A673 (cell line): ENCODE results near the gene ARFGAP2. TPM values are rescaled to one million over a fixed set of nuclear protein-coding genes. Genes with fewer than 3 reads are reported as not detected.
"Not testable (repeated sequence)": the region's sequence is repeated elsewhere in the genome, so short reads cannot be mapped to it uniquely, and the experiment has no call there.

Experiments used
- BruUV-seq: library from RNA; stranded (reverse); fragments of 400-500 nt; replicated peaks from 2 replicates; lab custom pipeline; 2021; lab: Mats Ljungman, UMichigan
- CTCF ChIA-PET: fragments of 300-600 bp; sonication (Branson Sonifier 250); formaldehyde crosslinking; loops from one replicate; lab custom pipeline; 2022; ENCODE audit warnings: antibody characterized with exemption; lab: Charles Lee
- POLR2A ChIA-PET: fragments of 300-600 bp; sonication (Branson Sonifier 250); formaldehyde crosslinking; loops from one replicate; lab custom pipeline; 2022; ENCODE audit warnings: antibody characterized with exemption; ENCODE audit not compliant: low non-redundant PET; lab: Charles Lee
- DNase-seq: peaks from one replicate; pipeline ENCODE4 v3.0.0-alpha.2; 2015; ENCODE audit warnings: low spot score
- H3K27ac ChIP-seq: fragments of 200-600 bp; sonication (generic); 2 replicates; pipeline ENCODE4 v1.5.1; 2016; ENCODE audit warnings: mixed run types, low read depth, mild to moderate bottlenecking, mixed read lengths, antibody characterized with exemption, low read length; ENCODE audit not compliant: poor library complexity, severe bottlenecking
- H3K27me3 ChIP-seq: fragments of 200-600 bp; sonication (generic); replicated peaks from 2 replicates; pipeline ENCODE4 v1.6.1; 2017; ENCODE audit warnings: mixed run types, low read depth, mild to moderate bottlenecking, mixed read lengths, antibody characterized with exemption, low read length; ENCODE audit not compliant: insufficient read depth, poor library complexity
- H3K36me3 ChIP-seq: fragments of 200-600 bp; sonication (generic); 2 replicates; pipeline ENCODE4 v1.6.1; 2016; ENCODE audit warnings: mixed run types, mild to moderate bottlenecking, mixed read lengths, antibody characterized with exemption, low read length; ENCODE audit not compliant: insufficient read depth, poor library complexity, severe bottlenecking
- H3K4me1 ChIP-seq: fragments of 200-600 bp; sonication (generic); 2 replicates; pipeline ENCODE4 v1.6.1; 2017; ENCODE audit warnings: mixed run types, mild to moderate bottlenecking, mixed read lengths, antibody characterized with exemption, low read length; ENCODE audit not compliant: insufficient read depth, poor library complexity, severe bottlenecking
- H3K4me3 ChIP-seq: fragments of 200-600 bp; sonication (generic); 2 replicates; pipeline ENCODE4 v1.5.1; 2016; ENCODE audit warnings: low read depth, mixed run types, mild to moderate bottlenecking, mixed read lengths, low read length; ENCODE audit not compliant: poor library complexity, severe bottlenecking
- H3K9me3 ChIP-seq: fragments of 200-600 bp; sonication (generic); 2 replicates; pipeline ENCODE4 v1.6.1; 2016; ENCODE audit warnings: mixed run types, low read depth, mild to moderate bottlenecking, mixed read lengths, antibody characterized with exemption, low read length; ENCODE audit not compliant: poor library complexity, severe bottlenecking
- EZH2 ChIP-seq: fragments of 200-600 bp; sonication (generic); IDR thresholded peaks from 2 replicates; pipeline ENCODE4 v1.6.1; 2017; ENCODE audit warnings: borderline replicate concordance, low read depth, mild to moderate bottlenecking, mixed read lengths, antibody characterized with exemption, low read length; ENCODE audit not compliant: poor library complexity, severe bottlenecking
- intact Hi-C: fragments of 100-400 bp; cut with micrococcal nuclease; formaldehyde crosslinking; loops from one replicate; pipeline ENCODE4 v1.10.0; 2022; ENCODE audit not compliant: unreplicated experiment
- total RNA-seq: library from RNA; stranded (reverse); gene quantifications from 2 replicates; pipeline ENCODE4 v1.2.3, GENCODE V29; 2021
- TF ChIP-seq, protein P1 (sequence below): fragments of 300-800, 200-600 bp; sonication (generic); conservative IDR thresholded peaks from 2 replicates; pipeline ENCODE4 v1.5.1; 2017; ENCODE audit warnings: low read depth, mild to moderate bottlenecking, antibody characterized with exemption, low read length, moderate library complexity, mixed read lengths

ARFGAP2 gene
- total RNA-seq, 1 experiment from 2014 or later = 179 TPM

DNA sequence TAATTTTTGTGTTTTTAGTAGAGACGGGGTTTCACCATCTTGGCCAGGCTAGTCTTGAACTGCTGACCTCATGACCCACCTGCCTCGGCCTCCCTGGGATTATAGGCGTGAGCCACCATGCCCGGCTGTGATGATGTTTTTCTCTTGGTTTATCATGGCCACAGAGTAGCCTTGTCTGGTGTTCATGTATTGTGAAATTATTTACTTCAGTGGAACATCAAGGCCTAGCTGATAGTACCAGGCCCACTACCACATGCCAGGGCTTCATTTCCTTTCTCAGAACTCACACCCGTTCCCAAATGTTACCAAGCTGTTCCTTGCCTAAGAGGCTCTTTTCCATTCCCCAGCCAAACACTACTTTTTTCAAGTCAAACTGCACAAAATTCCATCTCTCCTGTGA is 31.9 kb upstream of the ARFGAP2 start:
- Histone ChIP-seq H3K4me1 (peaks cover under 1% of the 10 kb centered on the region), H3K27ac (no peak overlapping the region), H3K4me3 (no peak overlapping the region), H3K27me3 (no peaks in the 10 kb centered on the region), H3K36me3 (no peaks in the 10 kb centered on the region), H3K9me3 (peaks cover 3% of the 10 kb centered on the region)
- intact Hi-C loops = no loop called here
- no peak for TF ChIP-seq EZH2
- TF ChIP-seq, protein P1, sequence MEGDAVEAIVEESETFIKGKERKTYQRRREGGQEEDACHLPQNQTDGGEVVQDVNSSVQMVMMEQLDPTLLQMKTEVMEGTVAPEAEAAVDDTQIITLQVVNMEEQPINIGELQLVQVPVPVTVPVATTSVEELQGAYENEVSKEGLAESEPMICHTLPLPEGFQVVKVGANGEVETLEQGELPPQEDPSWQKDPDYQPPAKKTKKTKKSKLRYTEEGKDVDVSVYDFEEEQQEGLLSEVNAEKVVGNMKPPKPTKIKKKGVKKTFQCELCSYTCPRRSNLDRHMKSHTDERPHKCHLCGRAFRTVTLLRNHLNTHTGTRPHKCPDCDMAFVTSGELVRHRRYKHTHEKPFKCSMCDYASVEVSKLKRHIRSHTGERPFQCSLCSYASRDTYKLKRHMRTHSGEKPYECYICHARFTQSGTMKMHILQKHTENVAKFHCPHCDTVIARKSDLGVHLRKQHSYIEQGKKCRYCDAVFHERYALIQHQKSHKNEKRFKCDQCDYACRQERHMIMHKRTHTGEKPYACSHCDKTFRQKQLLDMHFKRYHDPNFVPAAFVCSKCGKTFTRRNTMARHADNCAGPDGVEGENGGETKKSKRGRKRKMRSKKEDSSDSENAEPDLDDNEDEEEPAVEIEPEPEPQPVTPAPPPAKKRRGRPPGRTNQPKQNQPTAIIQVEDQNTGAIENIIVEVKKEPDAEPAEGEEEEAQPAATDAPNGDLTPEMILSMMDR = no peak
- BruUV-seq = no TSS peak
- no peak for DNase-seq
- CTCF ChIA-PET = no interaction called here
- POLR2A ChIA-PET = no interaction called here

- H3K4me1 ChIP-seq, H3K27ac ChIP-seq, H3K27me3 ChIP-seq, H3K36me3 ChIP-seq, DNase-seq, H3K4me3 ChIP-seq, intact Hi-C loops, BruUV-seq, POLR2A ChIA-PET, H3K9me3 ChIP-seq: not testable (repeated sequence)
- CTCF ChIA-PET = interaction anchor here (0.7 kb wide), 1 partner anchor 295 kb away, joined by 3 read pairs; no protein-coding TSS in a partner anchor
These were observed 31.4 kb upstream of the ARFGAP2 start for GRCh38 chr11:47208008-47208552.

GRCh38 chr11:47207459-47207858 is 30.8 kb upstream of the ARFGAP2 start:
- POLR2A ChIA-PET = no interaction called here
- no peaks in the 10 kb centered on the region for H3K27me3 ChIP-seq
- no peaks in the 10 kb centered on the region for H3K4me1 ChIP-seq
- no peak overlapping the region for H3K4me3 ChIP-seq
- DNase-seq = no peak
- no peak overlapping the region for H3K27ac ChIP-seq
- no peaks in the 10 kb centered on the region for H3K36me3 ChIP-seq
- no TSS peak for BruUV-seq
- no peak for TF ChIP-seq EZH2
- TF ChIP-seq, protein P1 = no peak
- intact Hi-C loops = no loop called here
- peaks cover 3% of the 10 kb centered on the region for H3K9me3 ChIP-seq
- CTCF ChIA-PET = interaction anchor here (0.7 kb wide), 1 partner anchor 295 kb away, joined by 3 read pairs; no protein-coding TSS in a partner anchor

DNA sequence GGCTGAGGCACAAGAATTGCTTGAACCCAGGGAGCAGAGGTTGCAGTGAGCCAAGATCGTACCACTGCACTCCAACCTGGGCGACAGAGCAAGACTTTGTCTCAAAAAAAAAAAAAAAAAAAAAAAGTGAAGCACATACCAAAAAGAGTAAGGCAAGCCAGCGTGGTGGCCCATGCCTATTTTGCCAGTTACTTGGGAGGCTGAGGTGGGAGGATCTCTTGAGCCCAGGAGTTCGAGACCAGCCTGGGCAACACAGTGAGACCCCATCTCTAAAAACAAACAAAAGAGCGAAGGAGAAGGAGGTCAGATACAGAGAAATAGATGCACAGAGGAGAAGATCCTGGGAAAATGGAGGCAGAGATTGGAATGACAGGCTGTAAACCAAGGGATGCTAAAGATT is 29.9 kb upstream of the ARFGAP2 start:
- H3K4me3 ChIP-seq, intact Hi-C loops, BruUV-seq, DNase-seq, H3K4me1 ChIP-seq, POLR2A ChIA-PET, H3K27me3 ChIP-seq, H3K27ac ChIP-seq, H3K9me3 ChIP-seq, H3K36me3 ChIP-seq: not testable (repeated sequence)
- CTCF ChIA-PET = interaction anchor here (1.6 kb wide), 1 partner anchor 8 kb away, joined by 4 read pairs; no protein-coding TSS in a partner anchor
